ENCODE measurements around the gene GATB. TPM values are rescaled to one million over a fixed set of nuclear protein-coding genes. Genes with fewer than 3 reads are reported as not detected.

The GATB gene
- total and polyA plus RNA-seq, 2 donors (not counting 1 experiment from before 2014, with no cell fraction given) = 11.6 to 19.2 TPM

DNA sequence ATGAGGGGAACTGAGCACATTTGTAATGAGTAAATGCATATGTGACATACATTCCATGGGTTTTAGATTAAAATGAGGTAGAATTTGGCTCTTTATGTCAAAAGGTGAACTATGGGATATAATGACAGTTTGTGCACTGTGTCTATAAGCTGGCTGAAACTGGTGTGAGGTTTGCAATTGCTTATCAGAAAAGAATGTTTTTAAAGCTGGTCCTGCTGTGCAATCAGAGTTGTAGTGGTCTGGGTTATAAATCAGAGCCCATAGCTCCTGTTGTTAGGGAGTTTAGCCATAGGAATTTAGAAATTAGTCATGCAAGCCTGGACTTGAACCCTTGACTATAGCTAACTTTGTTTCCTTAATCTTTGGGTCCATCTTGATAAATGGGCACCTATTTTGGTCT lies 23.1 kb upstream of the GATB start:
- no peak overlapping the region for H3K9ac ChIP-seq (ENCODE audit: low read length)
- no peaks in the 10 kb centered on the region for H3K9me3 ChIP-seq (ENCODE audit: control extremely low read depth in 1 of 3, control insufficient read depth in 2 of 3, insufficient read depth in 1 of 3, low read length in 2 of 3)
- TF ChIP-seq EZH2 (IDR thresholded peaks at IDR 0.05; ENCODE audit: borderline replicate concordance, insufficient read depth, low read depth, low read length, poor library complexity, severe bottlenecking) = no peak
- TF ChIP-seq, protein P1, sequence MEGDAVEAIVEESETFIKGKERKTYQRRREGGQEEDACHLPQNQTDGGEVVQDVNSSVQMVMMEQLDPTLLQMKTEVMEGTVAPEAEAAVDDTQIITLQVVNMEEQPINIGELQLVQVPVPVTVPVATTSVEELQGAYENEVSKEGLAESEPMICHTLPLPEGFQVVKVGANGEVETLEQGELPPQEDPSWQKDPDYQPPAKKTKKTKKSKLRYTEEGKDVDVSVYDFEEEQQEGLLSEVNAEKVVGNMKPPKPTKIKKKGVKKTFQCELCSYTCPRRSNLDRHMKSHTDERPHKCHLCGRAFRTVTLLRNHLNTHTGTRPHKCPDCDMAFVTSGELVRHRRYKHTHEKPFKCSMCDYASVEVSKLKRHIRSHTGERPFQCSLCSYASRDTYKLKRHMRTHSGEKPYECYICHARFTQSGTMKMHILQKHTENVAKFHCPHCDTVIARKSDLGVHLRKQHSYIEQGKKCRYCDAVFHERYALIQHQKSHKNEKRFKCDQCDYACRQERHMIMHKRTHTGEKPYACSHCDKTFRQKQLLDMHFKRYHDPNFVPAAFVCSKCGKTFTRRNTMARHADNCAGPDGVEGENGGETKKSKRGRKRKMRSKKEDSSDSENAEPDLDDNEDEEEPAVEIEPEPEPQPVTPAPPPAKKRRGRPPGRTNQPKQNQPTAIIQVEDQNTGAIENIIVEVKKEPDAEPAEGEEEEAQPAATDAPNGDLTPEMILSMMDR (IDR thresholded peaks at IDR 0.05) = no peak
- POLR2A ChIA-PET = no interaction called here
- ATAC-seq (ENCODE audit: low read depth) (no peak), DNase-seq (no peak)
- H2AFZ ChIP-seq (ENCODE audit: insufficient read depth, low read depth, low read length, poor library complexity, severe bottlenecking) = no peak overlapping the region
- H3K27me3 Mint-ChIP-seq = peaks cover 41% of the 10 kb centered on the region
- no peak overlapping the region for H3K27ac ChIP-seq (ENCODE audit: low read length in 2 of 2)
- H3K27ac Mint-ChIP-seq = no peak overlapping the region
- peaks cover 0 to 5% (median 4%) of the 10 kb centered on the region in 4 experiments for H3K27me3 ChIP-seq (replicated peaks in 1 of 4; ENCODE audit: control extremely low read depth in 1 of 4, control insufficient read depth in 3 of 4, insufficient read depth in 4 of 4, low read length in 3 of 4)
- no peaks in the 10 kb centered on the region for H4K20me1 ChIP-seq (ENCODE audit: control insufficient read depth, insufficient read depth, low read length, poor library complexity, severe bottlenecking)
- H3K36me3 ChIP-seq (replicated peaks in 1 of 2; ENCODE audit: control extremely low read depth in 1 of 2, control insufficient read depth in 1 of 2, extremely low read depth in 1 of 2, insufficient read depth in 2 of 2, low read length in 1 of 2) = no peaks in the 10 kb centered on the region
- H3K9me3 Mint-ChIP-seq (ENCODE audit: insufficient read depth) = peaks cover 4% of the 10 kb centered on the region
- H3K79me2 ChIP-seq (ENCODE audit: control insufficient read depth, insufficient read depth, low read length) = no peaks in the 10 kb centered on the region
- H3K4me3 Mint-ChIP-seq = no peak overlapping the region
- H3K4me2 ChIP-seq (replicated peaks; ENCODE audit: low read depth, low read length, poor library complexity, severe bottlenecking) = no peak overlapping the region
- H3K4me1 Mint-ChIP-seq = no peaks in the 10 kb centered on the region
- intact Hi-C loops (cut with micrococcal nuclease) = no loop called here
- CTCF ChIA-PET = interaction anchor here (1.1 kb wide), 1 partner anchor 15 kb away, joined by 3 read pairs; no protein-coding TSS in a partner anchor
- H3K4me1 ChIP-seq (ENCODE audit: control insufficient read depth in 2 of 2, insufficient read depth in 2 of 2, low read length in 2 of 2) = no peaks in the 10 kb centered on the region
- H3K4me3 ChIP-seq (ENCODE audit: control extremely low read depth in 1 of 5, extremely low read depth in 1 of 5, insufficient read depth in 1 of 5, low read depth in 2 of 5, low read length in 4 of 5) = no peak overlapping the region

DNA sequence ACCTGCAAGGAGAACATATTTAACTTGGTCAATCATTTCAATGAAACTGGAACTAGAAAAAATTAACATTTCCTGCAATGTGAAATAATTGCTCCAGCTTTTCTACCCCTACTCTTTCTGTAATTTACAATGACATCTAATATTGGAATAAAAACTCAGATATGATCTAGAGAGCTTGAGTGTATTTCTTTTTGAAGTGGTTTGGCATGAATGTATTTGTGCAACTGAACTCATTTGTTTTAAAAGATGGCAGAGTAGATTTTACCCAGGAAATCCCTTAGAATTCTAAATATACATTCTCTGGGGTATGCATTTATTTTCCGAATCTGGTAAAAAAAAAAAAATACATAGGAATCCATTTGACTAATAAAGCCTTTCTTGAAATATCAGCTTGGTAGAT lies 21.5 kb upstream of the GATB start:
- TF ChIP-seq, protein P1 (IDR thresholded peaks at IDR 0.05) = no peak
- no peak for TF ChIP-seq EZH2 (IDR thresholded peaks at IDR 0.05; ENCODE audit: borderline replicate concordance, insufficient read depth, low read depth, low read length, poor library complexity, severe bottlenecking)
- H3K4me1 Mint-ChIP-seq = no peaks in the 10 kb centered on the region
- no peak for DNase-seq
- H3K4me2 ChIP-seq (replicated peaks; ENCODE audit: low read depth, low read length, poor library complexity, severe bottlenecking) = no peak overlapping the region
- H3K4me1 ChIP-seq (ENCODE audit: control insufficient read depth in 2 of 2, insufficient read depth in 2 of 2, low read length in 2 of 2) = no peaks in the 10 kb centered on the region
- H3K9ac ChIP-seq (ENCODE audit: low read length) = no peak overlapping the region
- no peaks in the 10 kb centered on the region for H3K9me3 ChIP-seq (ENCODE audit: control extremely low read depth in 1 of 3, control insufficient read depth in 2 of 3, insufficient read depth in 1 of 3, low read length in 2 of 3)
- no peak overlapping the region for H3K27ac ChIP-seq (ENCODE audit: low read length in 2 of 2)
- intact Hi-C loops (cut with micrococcal nuclease) = no loop called here
- H3K4me3 Mint-ChIP-seq = no peak overlapping the region
- peaks cover 0 to 5% (median 4%) of the 10 kb centered on the region in 4 experiments for H3K27me3 ChIP-seq (replicated peaks in 1 of 4; ENCODE audit: control extremely low read depth in 1 of 4, control insufficient read depth in 3 of 4, insufficient read depth in 4 of 4, low read length in 3 of 4)
- WGBS (ENCODE audit: insufficient coverage) = no CpG with 5 or more reads among the region's 1 CpG
- no peaks in the 10 kb centered on the region for H3K36me3 ChIP-seq (replicated peaks in 1 of 2; ENCODE audit: control extremely low read depth in 1 of 2, control insufficient read depth in 1 of 2, extremely low read depth in 1 of 2, insufficient read depth in 2 of 2, low read length in 1 of 2)
- no peak overlapping the region for H3K27ac Mint-ChIP-seq
- no peak for ATAC-seq (ENCODE audit: low read depth)
- peaks cover 3% of the 10 kb centered on the region for H3K9me3 Mint-ChIP-seq (ENCODE audit: insufficient read depth)
- no peak overlapping the region for H2AFZ ChIP-seq (ENCODE audit: insufficient read depth, low read depth, low read length, poor library complexity, severe bottlenecking)
- H3K79me2 ChIP-seq (ENCODE audit: control insufficient read depth, insufficient read depth, low read length) = no peaks in the 10 kb centered on the region
- no peaks in the 10 kb centered on the region for H4K20me1 ChIP-seq (ENCODE audit: control insufficient read depth, insufficient read depth, low read length, poor library complexity, severe bottlenecking)
- H3K27me3 Mint-ChIP-seq = peaks cover 37% of the 10 kb centered on the region
- POLR2A ChIA-PET = no interaction called here
- CTCF ChIA-PET = interaction anchor here (1.6 kb wide), 1 partner anchor 18 kb away, joined by 5 read pairs; no protein-coding TSS in a partner anchor
- no peak overlapping the region for H3K4me3 ChIP-seq (ENCODE audit: control extremely low read depth in 1 of 5, extremely low read depth in 1 of 5, insufficient read depth in 1 of 5, low read depth in 2 of 5, low read length in 4 of 5)
